ENCODE measurements around the gene ZNF263. TPM values are rescaled to one million over a fixed set of nuclear protein-coding genes. Genes with fewer than 3 reads are reported as not detected.

Gene ZNF263
- 8.4 TPM for total RNA-seq
- long read RNA-seq, transcript ZNF263-201 (6 exons, 3,830 nt) = major isoform, 10 of 17 reads
- long read RNA-seq, partial matches to known transcripts = 0 of 17 reads
- long read RNA-seq, other reads (novel, unspliced or antisense) = 3 of 17 reads

GRCh38 chr16:3282730-3283542 lies at the start of gene ZNF263:
Gene ZNF263, plus strand, starts transcription at chr16:3283491. Its CDS starts 328 bp downstream, at chr16:3283819.
- DNase-seq (ENCODE audit: missing footprints) (peak; percentile 97), ATAC-seq (peak; percentile 97)
- intact Hi-C loops (cut with DNase I) = loop anchor here (1.0 to 5.0 kb wide), 5 partner anchors 18 to 219 kb away; partner anchors contain the start of genes CLUAP1, TIGD7, ZNF200 and ZNF75A

GRCh38 chr16:3234543-3234856 lies 48.8 kb upstream of the ZNF263 start:
- intact Hi-C loops (cut with DNase I) = loop anchor here (2.0 to 5.0 kb wide), 2 partner anchors 28 to 68 kb away; no protein-coding TSS in a partner anchor
- DNase-seq (ENCODE audit: missing footprints) = no peak
- ATAC-seq = no peak

GRCh38 chr16:3234857-3235561 lies 48.3 kb upstream of the ZNF263 start, which contains the start of gene ZNF200:
Gene ZNF200, minus strand, starts transcription at chr16:3235158. Its CDS starts 1,403 bp downstream, at chr16:3233755.
- ATAC-seq = peak; percentile 99
- intact Hi-C loops (cut with DNase I) = loop anchor here (2.0 to 5.0 kb wide), 3 partner anchors 28 to 67 kb away; partner anchors contain the start of gene ZNF263
- peak; percentile 99 for DNase-seq (ENCODE audit: missing footprints)

GRCh38 chr16:3235856-3236669 lies 47.2 kb upstream of the ZNF263 start:
- intact Hi-C loops (cut with DNase I) = loop anchor here (2.0 to 5.0 kb wide), 2 partner anchors 27 to 46 kb away; partner anchors contain the start of gene ZNF263
- DNase-seq (ENCODE audit: missing footprints) (no peak), ATAC-seq (no peak)

- no peak for DNase-seq (ENCODE audit: missing footprints)
- intact Hi-C loops (cut with DNase I) = no loop called here
- ATAC-seq = no peak
Observed at GRCh38 chr16:3241761-3242160, 41.5 kb upstream of the ZNF263 start.

- no peak for ATAC-seq
- no peak for DNase-seq (ENCODE audit: missing footprints)
- intact Hi-C loops (cut with DNase I) = no loop called here
Observed at GRCh38 chr16:3242709-3243108, 40.6 kb upstream of the ZNF263 start.

- DNase-seq (ENCODE audit: missing footprints) (no peak), ATAC-seq (no peak)
- intact Hi-C loops (cut with DNase I) = no loop called here
Observed at GRCh38 chr16:3243882-3244281, 39.4 kb upstream of the ZNF263 start.

GRCh38 chr16:3246002-3246401 lies 37.3 kb upstream of the ZNF263 start:
- DNase-seq (ENCODE audit: missing footprints) = no peak
- ATAC-seq = no peak
- intact Hi-C loops (cut with DNase I) = no loop called here

GRCh38 chr16:3246876-3247275 lies 36.4 kb upstream of the ZNF263 start:
- no peak for DNase-seq (ENCODE audit: missing footprints)
- ATAC-seq = no peak
- intact Hi-C loops (cut with DNase I) = no loop called here

- intact Hi-C loops (cut with DNase I) = no loop called here
- ATAC-seq (no peak), DNase-seq (ENCODE audit: missing footprints) (no peak)
Observed at GRCh38 chr16:3248596-3248995, 34.7 kb upstream of the ZNF263 start.

GRCh38 chr16:3249020-3249419 lies 34.3 kb upstream of the ZNF263 start:
- intact Hi-C loops (cut with DNase I) = no loop called here
- ATAC-seq (no peak), DNase-seq (ENCODE audit: missing footprints) (no peak)

GRCh38 chr16:3249451-3249850 lies 33.8 kb upstream of the ZNF263 start:
- no peak for ATAC-seq
- intact Hi-C loops (cut with DNase I) = no loop called here
- no peak for DNase-seq (ENCODE audit: missing footprints)

- DNase-seq (ENCODE audit: missing footprints) = no peak
- intact Hi-C loops (cut with DNase I) = no loop called here
- ATAC-seq = no peak
Observed at GRCh38 chr16:3252967-3253366, 30.3 kb upstream of the ZNF263 start.

GRCh38 chr16:3254309-3254708 lies 29.0 kb upstream of the ZNF263 start:
- no peak for ATAC-seq
- DNase-seq (ENCODE audit: missing footprints) = no peak
- intact Hi-C loops (cut with DNase I) = no loop called here

GRCh38 chr16:3256146-3256865 lies 27.0 kb upstream of the ZNF263 start, which contains the start of gene MEFV:
Gene MEFV, minus strand, starts transcription at chr16:3256633. Its CDS starts 46 bp downstream, at chr16:3256587.
- DNase-seq (ENCODE audit: missing footprints) (no peak), ATAC-seq (peak; percentile 63)
- intact Hi-C loops (cut with DNase I) = no loop called here

GRCh38 chr16:3256866-3257465 lies 26.3 kb upstream of the ZNF263 start:
- peak; percentile 14 for ATAC-seq
- intact Hi-C loops (cut with DNase I) = no loop called here
- no peak for DNase-seq (ENCODE audit: missing footprints)

- DNase-seq (ENCODE audit: missing footprints) = no peak
- no peak for ATAC-seq
- intact Hi-C loops (cut with DNase I) = loop anchor here (5.0 kb wide), 1 partner anchor 242 kb away; the partner anchor contains the start of gene CLUAP1
Observed at GRCh38 chr16:3259836-3260235, 23.5 kb upstream of the ZNF263 start.

All from Right ventricle myocardium inferior (tissue), 1 donor.